Bone marrow (tissue), 2 donors: Measurements from ENCODE around the gene TRIM46.
"Not testable (repeated sequence)": the region's sequence is repeated elsewhere in the genome, so short reads cannot be mapped to it uniquely, and the experiment has no call there.

Experiments
- DNase-seq, 2 donors: peaks; one replicate each; lab custom pipeline; 2025; lab: John Stamatoyannopoulos, UW

TRIM46 gene

DNA sequence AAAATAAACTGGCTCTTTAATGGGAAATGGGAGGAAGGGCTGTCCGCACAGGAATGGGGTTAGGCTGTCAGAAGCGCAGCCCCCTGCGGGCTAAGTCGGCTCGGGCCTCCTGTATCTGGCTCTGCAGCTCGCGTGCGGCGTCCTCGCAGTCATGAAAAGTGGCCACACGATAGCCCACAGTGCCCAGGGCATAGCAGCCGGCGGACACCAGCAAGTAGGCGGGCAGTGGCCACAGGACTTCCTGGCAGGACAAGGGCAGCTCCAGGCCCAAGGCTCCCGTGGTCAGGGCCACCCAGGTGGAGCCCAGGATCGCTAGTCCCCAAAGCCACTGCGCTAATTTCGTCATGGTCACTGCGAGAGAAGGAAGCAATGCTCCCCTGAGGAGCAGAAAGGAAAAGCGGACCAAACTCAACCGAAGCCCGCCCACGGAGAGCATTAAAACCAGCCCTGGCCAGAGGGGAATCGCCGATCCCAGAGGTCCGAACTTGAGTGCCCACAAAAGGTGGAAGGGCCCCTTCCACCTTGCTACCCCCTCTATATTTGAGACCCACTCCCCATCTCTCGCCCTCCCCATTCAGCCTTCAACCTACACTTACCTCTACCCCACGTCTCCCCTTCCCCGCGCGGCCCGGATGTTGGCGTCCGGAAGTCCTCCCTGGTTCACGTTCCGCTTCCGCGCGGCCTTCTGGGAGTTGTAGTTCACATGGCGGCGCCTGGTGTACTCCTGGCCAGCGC, 33.6 kb upstream of the TRIM46 start, which contains the start of gene DPM3:
Gene DPM3, minus strand, starts transcription at position 637 of the 735 bp plus-strand sequence. Its CDS starts 291 bp downstream, at position 346.
- DNase-seq: peak; percentile 65 to 76

- no peak for DNase-seq
Measured at GRCh38 chr1:155140630-155140953, 33.1 kb upstream of the TRIM46 start.

DNA sequence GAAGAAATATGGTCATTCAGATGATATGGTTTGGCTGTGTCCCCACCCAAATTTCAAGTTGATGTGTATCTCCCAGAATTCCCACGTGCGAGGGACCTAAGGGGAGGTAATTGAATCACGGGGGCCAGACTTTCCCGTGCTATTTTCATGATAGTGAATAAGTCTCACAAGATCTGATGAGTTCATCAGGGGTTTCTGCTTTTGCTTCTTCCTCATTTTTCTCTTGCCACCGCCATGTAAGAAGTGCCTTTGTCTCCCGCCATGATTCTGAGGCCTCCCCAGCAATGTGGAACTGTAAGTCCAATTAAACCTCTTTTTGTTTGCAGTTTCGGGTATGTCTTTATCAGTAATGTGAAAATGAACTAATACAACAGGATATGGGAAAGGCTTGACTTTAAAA, 31.9 kb upstream of the TRIM46 start:
- no peak for DNase-seq

GRCh38 chr1:155145491-155145890, 28.2 kb upstream of the TRIM46 start:
- no peak for DNase-seq

DNA sequence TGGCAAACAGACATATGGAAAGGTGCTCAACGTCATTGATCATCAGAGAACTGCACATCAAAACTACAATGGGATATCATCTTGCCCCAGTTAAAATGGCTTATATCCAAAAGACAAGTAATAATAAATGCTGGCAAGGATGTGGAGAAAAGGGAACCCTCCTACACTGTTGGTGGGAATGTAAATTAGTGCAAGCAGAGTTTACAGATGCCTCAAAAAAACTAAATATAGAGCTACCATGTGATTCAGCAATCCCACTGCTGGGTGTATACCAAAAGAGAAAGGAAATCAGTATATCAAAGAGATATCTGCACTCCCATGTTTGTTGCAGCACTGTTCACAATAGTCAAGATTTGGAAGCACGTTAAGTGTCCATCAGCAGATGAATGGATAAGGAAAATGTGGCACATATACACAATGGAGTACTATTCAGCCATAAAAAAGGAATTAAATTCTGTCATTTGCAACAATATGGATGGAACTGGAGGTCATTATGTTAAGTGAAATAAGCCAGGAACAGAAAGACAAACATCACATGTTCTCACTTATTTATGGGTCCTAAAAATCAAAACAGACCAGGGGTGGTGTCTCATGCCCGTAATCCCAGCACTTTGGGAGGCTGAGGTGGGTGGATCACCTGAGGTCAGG, 17.5 kb upstream of the TRIM46 start:
- not testable (repeated sequence) for DNase-seq

DNA sequence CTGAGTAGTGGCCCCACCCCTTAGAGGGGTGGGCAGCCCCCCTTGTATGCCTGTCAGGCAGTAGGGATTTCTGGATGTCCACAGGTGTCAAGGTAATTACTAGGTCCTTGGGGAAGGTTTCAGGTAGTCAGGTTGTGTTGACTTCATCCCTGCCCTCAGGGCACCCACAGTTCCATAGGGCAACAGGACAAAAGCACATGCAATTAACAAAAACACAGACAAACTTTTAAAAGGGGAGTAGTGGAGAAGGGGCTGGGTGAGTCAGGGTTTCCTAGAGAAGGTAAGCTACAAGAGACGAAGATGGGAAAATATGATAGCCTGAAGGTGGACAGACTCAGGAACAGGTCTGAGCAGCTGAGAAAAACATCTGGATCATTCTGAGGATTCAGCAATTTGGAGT, 14.7 kb upstream of the TRIM46 start:
- no peak for DNase-seq

DNA sequence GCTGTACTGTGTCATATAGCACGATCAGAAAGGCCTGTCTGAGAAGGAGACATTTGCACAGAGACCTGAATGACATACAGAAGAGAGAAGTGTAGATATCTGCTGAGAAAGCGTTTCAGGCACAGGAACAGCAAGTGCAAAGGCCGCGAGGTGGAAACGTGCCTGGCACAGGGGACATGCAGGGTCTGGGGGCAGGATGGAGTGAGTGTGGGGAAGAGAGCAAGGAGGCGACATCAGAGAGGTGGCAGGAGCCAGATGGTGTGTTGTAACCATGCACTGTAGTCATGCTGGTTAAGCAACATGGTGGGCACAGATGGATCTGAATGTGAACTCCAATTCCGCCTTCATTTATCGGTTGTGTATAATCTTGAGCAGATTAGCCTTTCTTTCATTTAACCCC, 13.5 kb upstream of the TRIM46 start:
- DNase-seq: no peak

DNA sequence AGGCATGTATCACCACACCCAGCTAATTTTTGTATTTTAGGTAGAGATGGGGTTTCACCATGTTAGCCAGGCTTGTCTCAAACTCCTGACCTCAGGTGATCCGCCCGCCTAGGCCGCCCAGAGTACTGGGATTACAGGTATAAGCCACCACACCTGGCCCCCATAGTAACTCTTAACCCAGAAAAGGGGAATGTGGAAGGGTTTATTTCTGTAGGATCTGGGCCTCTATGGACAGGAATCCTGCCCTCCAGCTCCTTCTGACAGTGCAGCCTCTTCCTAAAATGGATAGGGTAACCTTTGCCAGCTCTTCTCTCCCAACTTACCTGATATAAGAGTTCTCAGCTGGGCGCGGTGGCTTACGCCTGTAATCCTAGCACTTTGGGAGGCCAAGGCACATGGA, 11.0 kb upstream of the TRIM46 start:
- DNase-seq: not testable (repeated sequence)

GRCh38 chr1:155163785-155164184, 9.9 kb upstream of the TRIM46 start:
- not testable (repeated sequence) for DNase-seq

DNA sequence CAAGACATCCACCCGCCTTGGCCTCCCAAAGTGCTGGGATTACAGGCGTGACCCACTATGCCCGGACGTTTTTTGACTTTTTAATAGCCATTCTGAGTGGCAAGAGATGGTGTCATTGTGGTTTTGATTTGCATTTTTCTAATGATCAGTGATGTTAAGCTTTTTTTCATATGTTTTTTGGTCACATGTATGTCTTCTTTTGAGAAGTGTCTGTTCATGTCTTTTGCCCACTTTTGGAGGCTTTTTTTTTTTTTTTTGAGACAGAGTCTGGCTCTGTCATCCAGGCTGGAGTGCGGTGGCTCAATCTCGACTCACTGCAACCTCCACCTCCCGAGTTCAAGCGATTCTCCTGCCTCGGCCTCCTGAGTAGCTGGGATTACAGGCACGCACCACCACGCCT, 9.0 kb upstream of the TRIM46 start:
- DNase-seq: not testable (repeated sequence)

DNA sequence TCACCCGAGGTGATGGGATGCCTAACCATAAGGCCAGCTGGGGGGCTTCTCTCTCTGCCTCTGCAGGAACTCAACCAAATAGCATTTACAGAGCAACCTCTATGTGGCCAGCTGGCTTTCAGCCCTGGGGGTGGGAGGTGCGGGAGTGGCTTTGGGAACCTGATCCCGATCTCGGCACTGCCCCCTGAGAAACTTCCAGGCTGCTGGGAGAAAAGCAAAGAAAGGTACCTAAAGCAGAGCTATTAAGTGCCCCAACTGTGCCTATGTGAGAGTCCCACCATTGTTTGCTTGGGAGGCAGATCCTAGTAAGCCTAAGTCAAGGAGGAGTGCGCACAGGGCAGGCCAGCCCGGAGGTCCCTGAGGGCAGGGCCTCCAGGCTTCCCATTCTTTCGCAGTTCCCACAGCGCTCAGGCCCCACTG, 7.6 kb upstream of the TRIM46 start:
- no peak for DNase-seq

DNA sequence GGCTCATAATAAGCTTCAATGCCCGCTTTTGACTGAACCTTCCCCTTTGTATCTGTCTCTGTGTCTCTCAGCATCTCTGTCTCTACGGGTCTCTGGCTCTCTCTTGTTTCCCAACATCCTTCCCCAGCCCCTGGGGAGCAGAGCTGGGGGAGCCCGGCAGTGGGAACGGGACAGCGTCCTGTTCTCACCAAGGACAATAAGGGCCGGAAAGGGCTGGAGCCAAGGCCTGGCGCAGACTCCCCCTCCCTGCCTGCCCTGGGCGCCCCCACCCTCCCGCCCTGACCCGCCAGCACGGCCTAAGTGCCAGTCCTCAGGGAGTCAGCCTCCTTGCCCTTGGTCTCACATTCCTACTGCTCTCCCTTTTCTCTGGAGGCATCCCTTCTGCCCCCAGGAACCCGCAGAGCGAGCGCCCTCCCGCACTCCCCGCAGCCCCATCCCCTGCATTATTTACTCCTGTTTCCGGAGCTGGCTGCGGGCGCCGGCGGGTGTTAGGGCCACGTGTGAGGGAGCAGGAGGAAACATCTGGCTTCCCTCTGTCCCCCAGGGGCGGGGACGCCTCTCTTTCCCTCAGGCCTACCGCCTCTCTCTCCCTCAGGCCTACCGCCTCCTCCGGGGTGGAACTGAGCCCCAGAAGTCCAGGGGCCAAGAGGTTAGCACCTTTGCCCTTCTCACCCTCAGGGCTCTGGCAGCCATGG, 7.0 kb upstream of the TRIM46 start:
- peak in 1 of 2 donors; percentile 91 for DNase-seq

DNA sequence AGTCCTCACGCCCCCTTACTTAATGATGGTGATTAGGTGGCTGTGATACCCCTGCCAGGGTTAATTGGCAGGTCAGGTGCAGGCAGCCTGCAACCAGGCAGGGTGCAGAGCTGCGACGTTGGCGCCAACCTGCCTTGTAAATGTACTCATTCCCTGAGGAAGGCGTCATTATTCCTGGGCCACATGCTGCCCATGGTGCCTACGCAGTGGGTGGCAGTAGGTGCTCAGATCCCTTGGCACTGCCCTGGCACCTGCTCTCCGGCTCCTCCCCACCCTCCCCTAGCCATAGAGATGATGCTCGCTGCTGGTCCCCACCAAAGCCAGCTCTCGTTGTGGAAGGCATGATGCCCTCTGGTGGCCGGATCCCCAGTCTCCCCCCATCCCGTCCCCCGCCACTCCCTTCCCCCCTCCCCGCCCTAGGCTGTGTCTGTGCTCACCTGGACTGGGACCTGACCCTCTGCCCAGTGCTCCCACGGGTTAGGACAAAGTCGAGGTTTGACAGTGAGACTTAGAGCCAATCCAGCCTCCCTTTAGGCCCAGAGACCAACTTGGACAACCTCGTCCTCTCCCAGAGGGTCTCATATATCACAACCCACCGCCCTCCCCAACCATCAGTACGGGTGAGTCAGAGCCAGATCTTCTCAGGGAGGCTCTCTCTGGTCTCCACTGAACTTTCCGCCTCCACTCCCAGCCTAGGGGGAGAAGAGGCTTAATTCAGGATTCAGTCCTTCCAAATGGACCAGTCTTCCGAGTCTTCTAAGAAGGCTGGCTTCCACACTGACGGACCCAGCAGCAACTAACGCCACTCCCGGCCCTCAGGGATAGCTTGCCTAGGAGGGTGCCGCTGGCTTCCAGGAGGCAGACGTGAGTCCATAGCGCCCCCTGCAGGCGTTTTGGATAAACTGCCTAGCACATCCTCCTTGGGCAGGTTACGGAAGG, 6.2 kb upstream of the TRIM46 start:
- peak; percentile 70 to 76 for DNase-seq

GRCh38 chr1:155168105-155168445, 5.6 kb upstream of the TRIM46 start:
- not testable (repeated sequence) for DNase-seq

DNA sequence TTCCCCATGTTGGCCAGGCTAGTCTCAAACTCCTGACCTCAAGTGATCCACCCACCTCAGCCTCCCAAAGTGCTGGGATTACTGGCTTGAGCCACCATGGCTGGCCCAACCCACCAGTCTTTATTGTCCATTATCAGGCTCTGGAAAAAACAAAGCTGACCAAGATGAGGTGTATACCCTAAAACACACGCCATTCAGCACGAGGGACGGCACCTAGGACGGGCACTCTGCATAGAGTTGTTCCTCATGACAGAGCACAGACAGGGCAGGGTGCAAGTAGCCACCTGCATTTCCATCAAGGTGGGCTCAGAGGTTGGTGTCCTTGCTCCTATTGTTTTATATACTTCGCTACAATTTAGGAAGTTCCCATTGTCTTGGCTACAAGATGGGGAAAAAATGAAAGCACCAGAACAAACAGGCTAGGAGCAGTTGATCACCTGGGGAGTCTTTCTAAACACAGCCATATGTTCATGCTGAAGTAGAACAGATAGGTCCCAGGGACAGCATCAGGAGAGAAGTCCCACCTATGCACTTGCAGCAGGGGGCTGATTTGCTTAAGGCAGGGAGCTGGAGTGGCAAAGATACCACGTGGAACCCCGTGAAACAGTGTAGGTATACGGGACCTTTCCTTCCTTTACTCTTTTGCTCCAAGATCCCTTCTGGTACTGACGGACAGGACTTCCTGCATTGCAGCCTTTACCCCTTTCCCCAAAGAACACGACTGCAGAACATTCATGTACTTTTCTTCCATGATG, 5.0 kb upstream of the TRIM46 start:
- no peak for DNase-seq

DNA sequence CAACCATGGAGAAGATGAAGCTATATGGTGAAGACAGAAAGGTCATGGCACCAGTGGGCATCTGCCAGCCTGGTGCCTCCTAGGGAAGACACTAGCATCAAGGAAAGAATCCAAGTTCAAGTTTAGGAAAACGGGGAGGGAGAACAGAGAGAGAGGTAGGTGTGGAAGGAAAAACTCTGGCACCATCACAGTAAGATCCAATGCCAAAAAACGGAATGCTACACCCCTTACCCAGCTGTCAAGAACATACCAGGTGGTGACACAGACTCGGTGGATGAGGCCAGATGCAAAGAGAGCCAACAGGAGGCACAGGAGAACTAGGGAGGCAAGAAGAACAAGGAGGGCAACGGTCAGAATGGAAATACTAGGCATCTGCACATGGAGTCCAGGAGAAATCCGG, 4.1 kb upstream of the TRIM46 start:
- no peak for DNase-seq

DNA sequence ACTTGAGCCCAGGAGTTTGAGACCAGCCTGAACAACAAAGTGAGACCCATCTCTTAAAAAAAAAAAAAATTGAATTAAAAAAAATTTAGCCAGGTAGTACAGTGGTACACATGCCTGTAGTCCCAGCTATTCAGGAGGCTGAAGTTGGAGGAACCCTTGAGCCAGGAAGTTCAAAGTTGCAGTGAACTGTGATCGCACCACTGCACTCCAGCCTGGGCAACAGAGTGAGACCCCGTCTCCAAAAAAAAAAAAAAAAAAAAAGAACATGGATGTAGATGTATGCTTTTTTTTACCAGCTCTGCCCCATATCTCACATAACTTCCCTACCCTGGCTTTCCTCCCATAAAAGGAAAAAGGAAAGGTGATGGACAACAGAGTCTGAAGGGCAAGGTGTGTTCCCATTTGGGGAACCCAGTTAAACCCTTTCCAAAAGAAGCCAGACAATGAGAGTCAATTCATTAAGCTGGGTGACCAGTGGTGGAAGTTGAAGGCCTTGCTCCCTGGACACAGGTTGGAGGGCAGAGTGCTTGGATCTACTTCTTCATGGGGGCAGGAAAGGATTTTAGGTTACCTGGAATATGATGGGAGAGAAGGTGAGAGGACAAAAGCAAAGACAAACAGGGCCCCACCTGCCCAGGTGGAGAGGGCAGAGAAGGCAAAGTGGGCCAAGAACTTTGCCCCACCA, 3.4 kb upstream of the TRIM46 start:
- no peak for DNase-seq

DNA sequence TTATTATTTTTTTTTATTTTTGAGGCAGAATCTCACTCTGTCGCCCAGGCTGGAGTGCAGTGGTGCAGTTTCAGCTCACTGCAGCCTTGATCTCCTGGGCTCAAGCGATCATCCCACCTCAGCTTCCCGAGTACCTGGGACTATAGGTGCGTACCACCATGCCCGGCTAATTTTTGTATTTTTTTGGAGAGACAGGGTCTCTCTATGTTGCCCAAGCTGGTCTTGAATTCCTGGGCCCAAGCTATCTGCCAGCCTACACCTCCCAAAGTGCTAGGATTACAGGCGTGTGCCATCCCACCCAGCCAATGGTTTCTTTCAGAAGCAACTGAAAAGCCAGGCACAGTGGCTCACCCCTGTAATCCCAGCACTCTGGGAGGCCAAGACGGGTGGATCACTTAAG, 2.8 kb upstream of the TRIM46 start:
- DNase-seq: no peak

DNA sequence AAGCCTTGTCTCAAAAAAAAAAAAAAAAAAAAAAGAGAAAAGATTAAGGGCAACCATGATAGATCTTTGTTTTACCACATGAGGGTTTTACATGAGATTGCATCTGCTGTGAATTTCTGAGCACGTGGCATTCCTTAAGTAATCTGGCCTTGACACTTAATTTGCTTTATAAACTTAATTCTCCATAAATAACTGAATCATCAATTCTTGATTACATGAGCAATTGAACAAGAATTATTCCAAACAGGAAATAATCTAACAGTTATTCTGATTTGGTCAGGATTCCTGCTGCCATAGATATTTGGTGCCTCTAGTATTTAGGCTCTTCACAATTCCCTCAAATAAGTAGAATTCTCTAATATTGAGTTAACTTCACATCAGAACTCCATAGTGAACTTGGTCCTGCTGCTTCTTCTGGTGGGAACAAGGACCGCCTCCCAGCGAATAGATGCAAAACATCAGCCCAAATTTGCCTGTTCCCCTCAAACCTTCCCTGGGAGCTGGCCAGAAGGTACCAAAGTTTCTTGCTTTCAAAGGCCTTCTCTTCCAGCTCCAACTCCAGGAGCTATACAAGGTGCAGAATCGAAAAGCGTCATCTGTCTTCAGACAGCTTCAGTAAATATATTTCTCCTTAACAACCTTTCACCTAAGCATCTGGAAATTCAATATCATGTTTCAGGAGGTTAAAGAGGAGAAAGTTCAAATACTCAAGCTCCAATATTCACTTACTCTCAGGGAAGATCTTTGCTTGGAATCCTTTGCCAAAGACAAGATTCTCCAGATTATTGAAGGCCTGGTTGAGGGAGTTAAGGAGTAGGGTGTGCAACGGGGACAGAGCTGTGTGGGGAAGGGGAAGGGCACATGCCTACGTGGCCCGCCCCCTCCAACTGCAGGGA, 1.6 kb upstream of the TRIM46 start:
- no peak for DNase-seq
